RWPE2 (cell line): ENCODE data around the gene SMIM34.
"Not testable (repeated sequence)": the region's sequence is repeated elsewhere in the genome, so short reads cannot be mapped to it uniquely, and the experiment has no call there.

ENCODE experiments used
- ATAC-seq: fragments of 200-7000 bp; cut with Tn5 transposase; 3 replicates; pipeline ENCODE4 v1.9.1; 2021; ENCODE audit warnings: low read depth
- DNase-seq: peaks from one replicate; pipeline ENCODE4 v3.0.0-alpha.2; 2020; ENCODE audit warnings: low spot score
- H3K27ac ChIP-seq: fragments of 450-650 bp; 2 replicates; pipeline ENCODE4 v1.5.1; 2017; ENCODE audit warnings: mild to moderate bottlenecking; ENCODE audit not compliant: poor library complexity, severe bottlenecking
- H3K27me3 ChIP-seq: fragments of 250-450 bp; sonication (Bioruptor Pico); 2 replicates; pipeline ENCODE4 v1.5.1; 2021; ENCODE audit warnings: mild to moderate bottlenecking, moderate library complexity; ENCODE audit not compliant: insufficient read depth, poor library complexity, severe bottlenecking
- H3K36me3 ChIP-seq: fragments of 250-450 bp; sonication (Bioruptor Pico); 2 replicates; pipeline ENCODE4 v1.5.1; 2020; ENCODE audit warnings: low read depth, mild to moderate bottlenecking, moderate library complexity
- H3K4me1 ChIP-seq: fragments of 250-450 bp; sonication (Bioruptor Pico); 2 replicates; pipeline ENCODE4 v1.5.1; 2021; ENCODE audit warnings: mild to moderate bottlenecking, moderate library complexity; ENCODE audit not compliant: insufficient read depth, poor library complexity, severe bottlenecking
- H3K4me3 ChIP-seq: fragments of 250-450 bp; sonication (Bioruptor Pico); 2 replicates; pipeline ENCODE4 v1.5.1; 2021; ENCODE audit warnings: mild to moderate bottlenecking, moderate library complexity; ENCODE audit not compliant: severe bottlenecking
- H3K9me3 ChIP-seq: fragments of 250-450 bp; sonication (Bioruptor Pico); 2 replicates; pipeline ENCODE4 v1.5.1; 2021; ENCODE audit warnings: mild to moderate bottlenecking, moderate library complexity; ENCODE audit not compliant: severe bottlenecking

Gene SMIM34

GRCh38 chr21:34407294-34407693, 16.5 kb downstream of the SMIM34 start:
- ATAC-seq, H3K4me3 ChIP-seq, H3K27ac ChIP-seq, H3K27me3 ChIP-seq, DNase-seq, H3K36me3 ChIP-seq, H3K9me3 ChIP-seq, H3K4me1 ChIP-seq: not testable (repeated sequence)

GRCh38 chr21:34406676-34407075, 17.1 kb downstream of the SMIM34 start:
- not testable (repeated sequence) for H3K9me3 ChIP-seq, DNase-seq, H3K4me1 ChIP-seq, H3K36me3 ChIP-seq, H3K27ac ChIP-seq, ATAC-seq, H3K27me3 ChIP-seq, H3K4me3 ChIP-seq

DNA sequence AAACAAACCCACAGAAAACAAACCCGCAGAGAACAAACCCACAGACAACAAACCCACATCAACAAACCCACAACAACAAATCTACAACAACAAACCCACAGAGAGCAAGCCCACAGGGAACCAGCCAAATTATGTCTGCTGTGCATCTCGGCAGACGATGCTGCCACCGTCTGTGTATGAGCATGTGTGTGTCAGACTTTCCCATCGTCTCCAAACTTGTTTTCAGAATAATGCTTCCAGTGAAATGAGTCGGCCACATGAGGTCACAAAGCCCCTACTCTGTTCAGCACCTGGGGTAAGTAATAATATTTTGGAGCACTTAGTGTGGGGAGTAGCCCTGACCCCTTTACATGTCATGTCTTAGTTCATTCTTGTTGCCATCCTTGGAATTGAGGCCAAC, 17.6 kb downstream of the SMIM34 start:
- H3K27ac ChIP-seq, H3K4me3 ChIP-seq, DNase-seq, H3K9me3 ChIP-seq, H3K27me3 ChIP-seq, ATAC-seq, H3K36me3 ChIP-seq, H3K4me1 ChIP-seq: not testable (repeated sequence)

DNA sequence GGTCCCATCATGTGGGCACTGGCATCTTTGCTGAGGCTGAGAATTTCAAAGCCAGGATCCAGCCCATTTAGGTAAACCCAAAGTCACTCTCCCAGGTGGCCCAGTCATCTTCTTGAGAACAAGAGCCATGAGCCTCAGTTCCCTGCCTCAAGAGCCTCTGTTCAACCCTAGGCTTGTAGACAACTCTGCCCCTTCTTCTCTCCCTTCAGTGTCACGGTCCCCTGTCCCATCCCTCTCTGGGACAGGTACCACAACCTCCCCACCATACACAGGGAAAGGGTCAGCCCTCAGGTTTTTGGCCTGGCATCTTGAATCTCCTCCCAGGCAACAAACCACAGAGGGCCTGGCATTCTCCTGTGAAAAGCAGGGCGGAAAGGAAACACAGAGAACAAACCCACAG, 18.1 kb downstream of the SMIM34 start:
- ATAC-seq: not testable (repeated sequence)

DNA sequence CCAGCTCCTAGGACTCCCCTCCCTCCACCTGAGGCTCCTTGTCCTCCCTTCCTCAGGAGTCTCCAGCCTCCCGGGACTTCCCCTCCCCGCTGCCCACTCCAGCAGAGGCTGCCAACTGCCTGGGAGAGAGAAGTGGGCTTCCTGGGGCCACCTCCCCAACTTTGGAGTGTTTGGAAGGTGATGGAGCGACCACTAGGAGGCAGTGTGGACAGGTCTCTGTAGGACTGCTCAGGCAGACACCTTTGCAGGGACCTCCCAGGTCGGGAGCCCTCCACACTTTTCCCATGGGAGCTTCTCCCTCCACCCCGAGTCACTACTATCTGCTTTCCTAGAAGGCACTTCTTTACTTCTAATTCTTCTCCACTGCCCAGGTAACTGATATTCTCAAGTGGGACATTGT, 19.0 kb downstream of the SMIM34 start:
- ATAC-seq, H3K4me3 ChIP-seq: not testable (repeated sequence)

More for the DNA sequence above, 18.1 kb downstream of the SMIM34 start:
- not testable (repeated sequence) for H3K4me3 ChIP-seq, H3K36me3 ChIP-seq, H3K27me3 ChIP-seq, DNase-seq, H3K27ac ChIP-seq, H3K9me3 ChIP-seq, H3K4me1 ChIP-seq

DNA sequence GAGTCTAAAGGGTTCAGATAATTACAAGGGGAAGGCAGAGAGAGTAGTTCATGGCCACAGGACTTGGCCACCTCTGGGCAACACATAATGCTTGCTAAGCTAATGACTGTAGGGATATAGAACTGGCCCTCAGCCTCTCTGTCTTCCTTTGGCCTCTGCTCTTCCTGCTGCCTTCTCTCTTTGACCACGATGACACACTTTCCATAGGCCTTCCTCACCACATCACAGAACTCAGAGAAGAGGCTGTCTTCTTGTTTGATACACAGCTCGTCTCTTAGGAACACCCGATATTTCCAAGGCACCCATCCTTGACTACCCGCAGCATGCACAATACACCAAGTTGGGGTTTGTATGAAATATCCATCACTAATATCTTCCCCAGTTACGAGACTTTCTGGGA, 23.2 kb downstream of the SMIM34 start:
- not testable (repeated sequence) for H3K27ac ChIP-seq, H3K27me3 ChIP-seq, H3K4me3 ChIP-seq, H3K4me1 ChIP-seq, H3K36me3 ChIP-seq, DNase-seq, H3K9me3 ChIP-seq, ATAC-seq

More for the DNA sequence above, 19.0 kb downstream of the SMIM34 start:
- H3K9me3 ChIP-seq, H3K36me3 ChIP-seq, H3K27ac ChIP-seq, DNase-seq, H3K4me1 ChIP-seq, H3K27me3 ChIP-seq: not testable (repeated sequence)

- not testable (repeated sequence) for H3K36me3 ChIP-seq, H3K9me3 ChIP-seq, H3K4me3 ChIP-seq, H3K4me1 ChIP-seq, H3K27ac ChIP-seq, ATAC-seq, H3K27me3 ChIP-seq, DNase-seq
Observed at GRCh38 chr21:34383724-34384415, 39.9 kb downstream of the SMIM34 start.

DNA sequence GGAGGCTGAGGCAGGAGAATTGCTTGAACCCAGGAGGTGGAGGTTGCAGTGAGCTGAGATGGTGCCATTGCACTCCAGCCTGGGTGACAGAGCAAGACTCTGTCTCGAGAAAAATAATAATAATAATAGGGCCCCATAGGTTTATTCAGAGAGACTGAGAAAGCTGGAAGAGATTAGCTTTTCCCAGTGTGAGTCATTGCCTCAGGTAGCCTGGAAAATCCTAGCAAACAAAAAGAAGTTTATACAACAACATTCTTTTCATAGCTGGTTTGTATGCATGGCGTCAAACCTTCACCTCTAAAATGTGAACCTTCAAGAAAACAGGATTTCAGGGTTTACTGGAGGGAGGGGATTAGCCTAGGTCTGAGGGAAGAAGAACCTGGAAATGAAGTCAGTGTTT, 40.6 kb downstream of the SMIM34 start:
- not testable (repeated sequence) for H3K27ac ChIP-seq

DNA sequence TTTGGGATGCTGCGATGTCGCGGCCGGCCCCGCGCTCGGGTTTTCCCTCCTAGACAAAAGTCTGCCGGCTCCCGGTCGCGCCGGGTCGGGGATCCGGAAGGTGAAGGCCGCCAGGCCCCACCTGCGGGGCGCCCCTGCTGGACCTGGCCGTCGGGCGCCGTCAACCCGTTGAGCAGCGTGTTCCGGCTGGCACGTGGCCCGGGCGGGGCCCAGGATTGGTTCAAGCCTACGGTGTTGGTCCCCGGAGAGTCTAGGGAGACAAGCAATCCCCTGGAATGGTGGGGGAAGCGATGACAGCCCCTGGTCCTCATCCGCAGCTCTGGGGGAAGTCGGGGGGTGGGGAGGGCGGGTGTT, 48.2 kb downstream of the SMIM34 start:
- DNase-seq, H3K27ac ChIP-seq, H3K4me1 ChIP-seq, H3K4me3 ChIP-seq, H3K36me3 ChIP-seq, H3K27me3 ChIP-seq, H3K9me3 ChIP-seq: not testable (repeated sequence)
- ATAC-seq: peak; percentile 81

More for the DNA sequence above, 40.6 kb downstream of the SMIM34 start:
- not testable (repeated sequence) for H3K9me3 ChIP-seq, H3K4me1 ChIP-seq, H3K4me3 ChIP-seq, H3K36me3 ChIP-seq, DNase-seq, H3K27me3 ChIP-seq
- peak; percentile 83 for ATAC-seq

- not testable (repeated sequence) for H3K4me1 ChIP-seq, H3K27ac ChIP-seq, H3K27me3 ChIP-seq, H3K9me3 ChIP-seq, DNase-seq, H3K4me3 ChIP-seq, H3K36me3 ChIP-seq
- peak; percentile 97 for ATAC-seq
Observed at GRCh38 chr21:34374940-34375618, 48.7 kb downstream of the SMIM34 start, which contains the start of gene SMIM11. Gene SMIM11, plus strand, starts transcription at chr21:34375507. Its CDS starts 3,998 bp downstream, at chr21:34379505.

- ATAC-seq, H3K27me3 ChIP-seq, DNase-seq, H3K9me3 ChIP-seq, H3K4me3 ChIP-seq, H3K27ac ChIP-seq, H3K36me3 ChIP-seq, H3K4me1 ChIP-seq: not testable (repeated sequence)
Observed at GRCh38 chr21:34374462-34374861, 49.3 kb downstream of the SMIM34 start.
